NCI-H128 (cell line): ENCODE data around the gene PPP1R16B.
"Not testable (repeated sequence)": the region's sequence is repeated elsewhere in the genome, so short reads cannot be mapped to it uniquely, and the experiment has no call there.

Experiments used
- DNase-seq: peaks from one replicate; lab custom pipeline; 2025; ENCODE audit not compliant: unreplicated experiment; lab: John Stamatoyannopoulos, UW

PPP1R16B gene

DNA sequence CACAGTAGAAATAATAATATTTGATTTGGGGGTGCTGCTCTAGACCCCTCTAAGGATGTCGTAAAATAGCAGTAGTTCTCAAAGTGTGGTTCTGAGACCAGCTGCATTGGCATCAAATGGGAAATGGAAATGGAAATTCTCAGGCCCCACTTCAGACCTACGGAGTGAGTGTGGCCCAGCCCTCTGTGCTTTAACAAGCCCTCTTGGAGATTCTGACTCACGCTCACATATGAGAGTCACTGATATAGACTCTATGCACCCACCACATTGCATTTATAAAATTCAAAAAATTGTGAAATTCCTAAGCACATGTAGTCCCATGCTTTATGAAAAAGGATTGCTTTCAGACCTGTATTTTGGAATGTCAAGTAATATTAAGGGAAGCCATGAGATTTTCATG lies 14.2 kb upstream of the PPP1R16B start:
- DNase-seq: no peak

DNA sequence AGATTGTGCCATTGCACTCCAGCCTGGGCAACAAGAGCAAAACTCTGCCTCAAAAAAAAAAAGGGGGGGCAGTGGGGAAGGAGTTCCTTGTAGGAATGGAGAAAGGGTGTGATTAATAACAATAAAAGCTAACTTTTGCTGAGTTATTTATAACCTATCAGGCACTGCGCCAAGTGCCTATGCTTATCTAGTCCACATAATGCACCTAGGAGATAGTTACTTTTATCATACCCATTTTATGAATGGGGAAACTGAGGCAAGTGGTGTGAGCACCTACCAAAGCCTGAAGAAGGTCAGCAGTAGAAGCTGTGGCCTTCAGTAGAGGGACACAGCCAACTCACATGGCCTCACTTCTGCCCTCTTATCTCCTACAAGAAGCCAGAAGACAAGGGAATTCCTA lies 13.6 kb upstream of the PPP1R16B start:
- no peak for DNase-seq

DNA sequence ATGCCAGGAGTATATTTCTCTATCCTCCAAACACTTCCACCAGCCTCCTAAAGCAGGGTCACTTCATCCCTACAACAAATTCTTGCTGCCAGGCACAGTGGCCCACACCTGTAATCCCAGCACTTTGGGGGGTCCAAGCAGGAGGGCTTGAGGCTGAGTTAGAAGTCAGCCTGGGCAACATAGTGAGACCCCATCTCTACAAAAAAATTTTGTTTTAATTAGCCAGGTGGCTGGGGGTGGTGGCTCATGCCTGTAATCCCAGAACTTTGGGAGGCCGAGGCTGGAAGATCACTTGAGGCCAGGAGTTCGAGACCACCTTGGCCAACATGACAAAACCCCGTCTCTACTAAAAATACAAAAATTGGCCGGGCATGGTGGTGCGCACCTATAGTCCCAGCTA lies 11.4 kb upstream of the PPP1R16B start:
- DNase-seq: not testable (repeated sequence)

DNA sequence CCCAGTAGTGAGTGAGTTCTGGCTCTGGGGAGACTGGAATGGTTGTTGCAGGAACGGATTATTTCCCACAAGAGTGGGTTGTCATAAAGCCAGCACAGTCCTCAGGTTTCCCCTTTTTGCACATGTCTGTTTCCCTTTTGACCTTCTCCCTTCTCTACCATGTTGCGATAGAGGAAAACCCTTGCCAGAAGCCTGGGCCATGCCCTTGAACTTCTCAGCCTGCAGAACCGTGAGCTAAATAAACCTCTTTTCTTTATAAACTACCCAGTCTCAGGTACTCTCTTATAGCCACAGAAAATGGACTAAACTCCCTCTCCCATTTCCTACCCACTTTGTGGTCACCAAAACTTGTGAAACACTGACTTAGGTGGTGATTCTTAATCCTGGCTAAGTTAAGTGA lies 7.2 kb upstream of the PPP1R16B start:
- DNase-seq: no peak

DNA sequence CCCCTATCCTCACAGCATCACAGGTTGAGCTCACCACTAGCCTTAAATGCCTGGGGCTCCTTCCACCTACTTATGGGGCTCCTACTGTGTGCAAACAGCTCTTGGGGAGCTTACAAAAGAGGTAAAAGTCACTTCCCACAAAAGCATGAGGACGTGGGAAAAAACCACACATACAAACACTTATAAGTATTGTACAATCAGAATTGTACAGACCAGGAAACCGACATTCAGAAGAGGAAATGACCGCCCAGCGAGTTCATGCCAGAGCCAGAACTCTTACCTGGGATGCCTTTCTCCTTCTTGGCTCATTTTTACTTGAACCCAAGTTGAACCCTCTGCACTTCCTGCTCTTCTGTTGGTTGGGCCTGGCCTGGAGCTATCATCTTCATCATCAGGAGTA lies 6.3 kb upstream of the PPP1R16B start:
- DNase-seq: no peak

DNA sequence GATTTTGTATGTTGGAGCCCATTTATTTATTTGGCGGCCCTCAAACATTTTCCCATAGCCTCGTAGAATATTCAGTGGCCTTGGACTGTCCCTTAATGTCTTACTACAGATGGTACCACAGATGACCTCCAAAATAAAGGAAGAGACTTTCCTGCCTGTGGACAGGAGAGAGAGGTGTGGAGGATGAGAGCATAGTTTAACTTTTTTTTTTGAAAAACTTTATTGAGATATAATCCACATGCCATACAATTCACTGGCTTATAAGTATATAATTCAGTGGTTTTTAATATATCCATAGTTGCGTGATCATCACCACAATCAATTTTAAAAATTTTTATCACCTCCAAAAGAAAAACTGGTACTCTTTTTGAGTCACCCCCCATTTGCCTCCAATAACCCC lies 4.6 kb upstream of the PPP1R16B start:
- no peak for DNase-seq

DNA sequence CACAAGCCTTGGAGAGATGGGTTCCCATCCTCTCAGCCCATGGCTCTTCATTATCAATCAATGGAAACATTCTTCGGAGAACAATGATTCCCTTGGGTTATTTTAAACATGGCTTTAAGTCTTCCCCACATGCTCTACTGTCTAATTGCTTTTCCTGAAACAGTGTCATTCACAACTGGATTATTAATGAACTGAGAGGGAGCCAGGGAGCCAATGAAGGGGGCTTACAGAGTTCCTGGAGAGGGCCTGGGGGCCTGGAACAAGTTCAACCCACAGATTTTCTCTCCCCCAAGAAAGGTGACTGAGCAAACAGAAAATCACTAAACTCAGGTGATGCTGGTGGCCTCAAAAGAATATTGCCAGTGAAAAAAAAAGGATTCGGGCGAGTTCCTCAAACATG lies 1.3 kb upstream of the PPP1R16B start:
- no peak for DNase-seq

DNA sequence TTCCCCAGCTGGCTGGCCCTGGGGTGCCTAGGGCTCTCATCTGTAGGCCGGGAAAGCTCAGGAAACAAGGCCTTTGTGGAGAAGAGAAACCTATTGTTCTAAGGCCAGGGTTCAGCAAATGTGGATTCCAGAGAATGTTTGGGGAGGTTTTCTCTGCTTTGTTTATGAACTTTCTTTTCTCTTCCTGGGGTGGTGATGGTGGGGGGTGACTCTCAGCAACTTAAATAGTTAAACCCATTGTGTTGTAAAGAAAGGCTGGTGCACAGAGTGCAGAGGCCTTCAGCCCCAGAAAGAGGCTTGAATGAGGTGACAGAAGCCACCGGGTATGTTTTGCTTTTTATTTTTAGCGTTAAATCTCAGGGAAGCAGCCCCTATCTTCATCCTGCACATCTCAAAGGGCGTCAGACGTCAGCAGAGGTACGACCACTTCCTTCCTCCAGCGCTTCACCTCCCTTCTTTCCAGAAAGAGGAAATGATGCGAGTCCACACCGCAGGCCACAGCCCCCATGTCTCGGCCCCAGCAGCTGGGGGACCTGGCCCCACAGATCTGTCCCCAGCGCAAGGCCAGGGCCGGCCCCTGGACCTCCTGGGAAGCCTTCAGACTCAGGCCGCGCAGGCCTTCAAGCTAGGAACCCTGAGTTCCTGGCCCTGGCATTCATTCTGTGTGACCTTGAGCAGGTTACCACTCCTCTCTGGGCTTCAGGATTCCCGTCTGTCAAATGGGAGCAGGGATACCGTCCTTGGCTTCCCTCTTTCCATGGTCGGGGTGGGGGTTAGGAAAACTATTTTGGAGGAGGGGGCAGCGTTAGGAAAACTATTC lies 605 bp upstream of the PPP1R16B start:
- DNase-seq: no peak

DNA sequence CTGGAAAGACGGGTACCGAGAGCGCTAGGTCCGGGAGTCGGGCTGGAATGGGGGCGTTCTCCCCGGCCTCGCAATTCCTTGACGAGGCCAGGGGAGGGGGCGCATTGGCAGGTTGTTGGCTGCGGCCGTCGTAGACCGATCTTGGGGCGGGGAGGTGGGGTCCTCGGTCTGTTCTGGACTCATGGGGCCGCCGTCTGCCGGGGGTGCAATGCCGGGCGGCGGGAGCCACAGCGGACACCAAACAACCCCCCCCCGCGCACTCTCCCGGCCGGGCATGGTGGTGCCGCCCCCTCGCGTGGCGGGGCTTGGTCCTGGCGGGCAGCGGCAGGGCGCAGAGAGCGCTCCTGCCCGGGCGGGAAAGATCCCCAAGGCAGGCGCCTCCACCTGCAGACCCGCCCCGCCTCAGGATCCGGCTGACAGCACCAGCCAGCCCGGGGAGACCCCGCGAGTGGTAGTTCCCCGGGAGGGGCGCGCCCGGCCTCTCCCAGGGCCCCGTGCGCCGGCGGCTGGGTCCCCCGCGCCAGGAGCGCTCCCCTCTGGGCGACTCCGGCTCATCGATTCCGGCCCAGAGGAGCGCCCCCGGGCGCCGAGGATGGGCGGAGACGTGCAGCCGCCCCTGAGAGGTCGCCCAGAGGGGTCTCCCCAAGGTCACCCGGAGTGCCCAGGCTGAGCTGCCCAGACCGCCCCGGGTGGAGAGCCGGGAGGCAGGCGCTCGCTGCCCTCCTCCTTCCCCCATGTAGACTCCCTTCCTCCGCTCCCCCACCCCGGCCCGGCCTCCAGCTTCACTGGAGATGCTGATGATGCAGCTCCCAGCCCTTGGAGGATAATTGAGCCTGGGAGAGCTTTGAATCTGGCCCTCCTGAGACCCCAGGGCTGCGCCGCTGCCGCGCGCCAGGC lies 709 bp downstream of the PPP1R16B start:
- DNase-seq: no peak

DNA sequence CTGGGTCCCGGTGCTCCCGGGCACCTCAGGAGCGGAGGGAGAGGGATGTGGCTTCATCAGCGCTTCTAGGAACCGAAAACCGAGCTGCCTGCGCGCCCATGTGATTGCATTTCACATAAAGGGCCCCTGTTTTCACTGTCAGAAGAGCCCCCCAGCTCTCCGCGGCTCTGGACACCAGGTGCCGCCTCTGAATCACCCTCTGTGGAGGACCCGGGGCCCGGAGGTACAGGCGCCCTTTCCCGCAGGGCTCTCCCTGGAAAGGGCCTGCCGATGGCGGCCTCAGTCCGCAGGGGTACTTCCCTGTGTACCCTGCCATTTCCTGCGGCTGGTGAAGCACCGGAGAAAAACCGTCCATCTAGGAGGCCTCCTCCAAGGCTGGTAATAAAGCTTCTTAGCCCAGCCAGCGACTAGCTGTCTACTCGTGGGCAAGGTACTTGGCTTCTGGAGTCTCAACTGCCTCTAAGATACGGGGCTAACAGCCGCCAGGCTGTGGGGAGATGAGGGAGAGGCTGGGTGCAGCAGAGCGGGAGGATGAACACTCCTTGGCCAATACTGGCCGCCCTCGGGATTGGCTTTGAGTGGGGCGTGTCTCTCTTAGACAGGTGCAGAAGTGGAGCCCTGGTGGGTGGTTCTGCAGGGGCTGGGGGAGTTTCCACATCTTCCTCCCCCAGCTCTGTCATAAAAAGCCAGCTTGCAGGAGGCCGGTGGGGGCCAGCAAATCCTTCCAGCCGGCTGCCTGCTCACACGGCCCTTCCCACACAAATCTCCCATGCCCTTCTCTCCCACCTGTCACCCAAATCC lies 1.6 kb downstream of the PPP1R16B start:
- DNase-seq: peak; percentile 23

DNA sequence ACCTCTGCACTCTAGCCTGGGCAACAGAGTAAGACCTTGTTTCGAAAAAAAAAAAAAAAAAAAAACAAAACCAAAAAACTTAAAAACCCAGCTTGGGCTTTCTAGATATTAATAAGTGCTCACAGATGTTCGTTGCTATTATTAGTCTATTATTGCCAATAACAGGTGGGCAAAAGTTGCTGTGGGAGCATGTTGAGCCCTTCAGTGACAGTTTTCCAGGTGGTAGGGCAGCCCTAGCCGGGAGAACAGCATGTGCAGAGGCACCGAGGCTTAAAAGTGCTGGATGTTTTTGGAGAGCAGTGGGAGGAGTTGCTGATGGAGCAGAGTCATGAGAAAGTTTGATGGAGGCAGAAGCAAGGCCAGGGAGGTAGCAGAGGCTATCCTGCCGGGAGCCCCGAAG lies 4.4 kb downstream of the PPP1R16B start:
- no peak for DNase-seq

DNA sequence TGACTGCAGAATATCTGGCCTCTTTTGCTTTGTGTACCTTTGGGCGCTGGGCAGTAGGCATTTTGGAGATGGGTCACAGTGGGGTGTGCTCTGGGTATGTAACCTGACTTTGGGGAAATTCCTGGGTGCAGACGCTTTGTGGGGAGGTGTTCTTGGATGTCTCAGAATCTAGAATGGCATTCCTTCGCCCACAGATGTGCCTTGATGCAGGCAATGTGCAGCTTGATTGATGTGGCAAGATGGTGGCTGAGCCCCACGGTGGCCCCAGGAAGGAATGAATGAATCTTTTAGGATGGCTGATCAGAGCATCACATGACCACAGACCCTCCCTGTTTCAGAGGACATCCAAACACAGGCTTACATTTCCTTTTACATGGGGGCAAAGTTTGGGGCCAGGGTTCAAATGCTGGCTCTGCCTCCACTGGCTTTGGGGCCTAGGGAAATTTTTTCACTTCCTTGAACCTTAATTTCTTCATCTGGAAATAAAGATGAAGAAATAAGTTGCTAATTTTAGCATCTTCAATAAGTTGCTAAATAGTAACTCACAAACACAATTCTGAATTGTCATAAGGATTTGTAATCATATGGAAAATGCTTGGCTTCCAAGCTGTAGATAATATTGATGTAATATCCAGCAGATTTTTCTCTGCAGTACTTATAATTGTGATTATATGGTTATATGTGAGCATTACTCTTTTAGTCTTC lies 5.6 kb downstream of the PPP1R16B start:
- no peak for DNase-seq

DNA sequence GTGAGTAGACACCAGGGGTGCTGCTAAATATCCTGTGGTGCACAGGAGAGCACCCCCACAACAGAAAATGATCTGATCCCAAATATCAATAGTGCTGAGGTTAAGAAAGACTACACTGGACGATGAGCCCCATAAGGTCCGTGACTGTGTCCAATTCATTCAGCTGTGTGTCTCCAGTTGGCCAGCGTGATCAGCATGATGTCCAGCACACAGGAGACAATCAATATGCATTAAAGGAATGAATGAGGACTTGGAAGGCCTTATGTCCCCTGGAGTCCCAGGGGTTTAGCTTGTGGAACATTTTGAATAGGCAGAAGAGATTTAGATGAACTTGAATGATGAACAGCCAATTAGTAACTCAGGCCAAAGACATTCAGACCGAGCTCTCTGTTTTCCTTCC lies 6.3 kb downstream of the PPP1R16B start:
- no peak for DNase-seq

DNA sequence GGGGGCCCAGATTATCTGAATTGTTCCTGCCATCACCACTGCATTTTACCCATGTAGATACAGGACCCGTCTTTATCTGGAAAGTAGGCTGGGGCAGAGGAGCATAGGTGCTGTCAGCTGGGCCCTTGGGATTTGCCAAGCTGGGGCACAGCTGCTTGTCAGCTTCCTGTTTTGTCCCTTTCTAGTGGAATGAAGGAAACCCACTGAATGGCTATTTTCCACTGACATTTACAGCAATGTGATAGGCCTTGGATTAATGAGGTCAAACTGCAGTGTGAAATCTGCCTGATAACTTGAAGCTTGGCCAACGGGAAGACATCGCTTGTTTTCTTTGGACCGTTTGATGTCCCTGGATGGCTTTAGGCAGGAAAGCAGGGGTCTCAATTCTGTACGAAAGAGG lies 6.7 kb downstream of the PPP1R16B start:
- no peak for DNase-seq

DNA sequence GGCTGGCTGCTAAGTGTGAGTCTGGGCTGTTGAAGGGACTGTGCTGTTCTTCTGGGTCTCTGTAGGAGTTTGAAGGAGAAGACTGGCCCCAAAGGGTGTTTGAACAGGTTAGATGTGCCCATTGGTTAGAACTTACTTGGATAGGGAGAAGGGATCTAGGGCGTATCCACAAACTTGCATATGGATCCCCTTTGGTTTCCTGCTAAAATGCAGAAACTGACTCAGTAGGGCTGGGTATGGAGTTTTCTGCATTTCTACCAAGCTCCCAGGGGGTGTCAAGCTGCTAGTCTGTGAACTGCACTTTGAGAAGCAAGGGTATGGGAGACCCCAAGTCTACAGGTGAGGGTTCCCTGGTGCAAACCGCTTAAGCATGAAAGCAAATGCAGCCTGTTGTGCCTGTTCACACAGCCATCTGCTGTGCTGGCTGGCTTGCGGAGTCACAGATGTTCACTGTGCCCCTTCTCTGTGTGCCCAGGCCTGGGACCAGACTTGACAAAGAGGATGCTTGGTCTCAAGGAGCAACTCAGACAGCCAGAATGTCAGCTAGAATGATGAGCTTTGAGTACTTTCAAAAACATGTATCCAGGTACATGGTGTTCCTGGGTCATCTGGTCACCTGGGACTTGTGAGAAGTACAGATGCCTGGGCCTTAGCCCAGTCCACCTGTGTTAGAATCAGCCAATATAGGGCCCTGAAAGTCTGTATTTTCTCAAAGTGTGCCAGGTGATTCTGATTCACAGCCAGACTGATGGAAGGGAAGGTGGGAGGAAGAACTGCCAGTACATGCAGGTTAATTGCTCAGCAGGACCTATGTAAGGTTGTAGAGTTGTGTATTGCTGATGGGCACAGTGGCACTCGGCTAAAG lies 7.4 kb downstream of the PPP1R16B start:
- DNase-seq: no peak

DNA sequence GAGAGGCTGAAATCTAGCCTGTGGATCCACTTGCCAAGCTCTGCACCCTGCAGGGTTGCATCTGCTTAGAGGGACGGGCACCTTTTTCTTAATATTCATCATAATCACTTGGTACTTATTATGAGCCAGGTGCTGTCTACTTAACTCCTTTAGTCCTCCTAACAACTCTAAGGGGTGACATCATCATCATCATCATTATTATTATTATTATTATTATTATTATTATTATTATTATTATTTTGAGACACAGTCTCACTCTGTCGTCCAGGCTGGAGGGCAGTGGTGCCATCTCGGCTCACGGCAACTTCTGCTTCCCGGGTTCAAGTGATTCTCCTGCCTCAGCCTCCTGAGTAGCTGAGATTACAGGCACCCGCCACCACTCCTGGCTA lies 8.1 kb downstream of the PPP1R16B start:
- not testable (repeated sequence) for DNase-seq

DNA sequence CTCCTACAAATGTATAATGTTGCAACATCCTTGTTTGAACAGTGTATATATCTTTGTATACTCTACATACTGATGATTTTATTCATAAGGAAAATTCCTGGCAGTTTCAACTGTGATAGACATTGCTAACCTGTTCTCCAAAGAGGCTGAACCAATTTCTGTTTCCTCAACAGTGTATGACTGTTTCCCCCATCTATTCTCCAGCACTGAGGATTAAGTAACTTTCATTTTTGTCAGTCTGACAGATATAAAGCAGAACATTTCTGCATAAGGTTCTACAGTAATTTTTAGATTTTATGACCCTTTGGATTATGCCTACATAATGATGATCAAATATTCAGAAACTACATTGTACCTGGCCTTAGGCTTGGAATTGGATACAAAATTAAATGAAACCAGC lies 9.9 kb downstream of the PPP1R16B start:
- no peak for DNase-seq

DNA sequence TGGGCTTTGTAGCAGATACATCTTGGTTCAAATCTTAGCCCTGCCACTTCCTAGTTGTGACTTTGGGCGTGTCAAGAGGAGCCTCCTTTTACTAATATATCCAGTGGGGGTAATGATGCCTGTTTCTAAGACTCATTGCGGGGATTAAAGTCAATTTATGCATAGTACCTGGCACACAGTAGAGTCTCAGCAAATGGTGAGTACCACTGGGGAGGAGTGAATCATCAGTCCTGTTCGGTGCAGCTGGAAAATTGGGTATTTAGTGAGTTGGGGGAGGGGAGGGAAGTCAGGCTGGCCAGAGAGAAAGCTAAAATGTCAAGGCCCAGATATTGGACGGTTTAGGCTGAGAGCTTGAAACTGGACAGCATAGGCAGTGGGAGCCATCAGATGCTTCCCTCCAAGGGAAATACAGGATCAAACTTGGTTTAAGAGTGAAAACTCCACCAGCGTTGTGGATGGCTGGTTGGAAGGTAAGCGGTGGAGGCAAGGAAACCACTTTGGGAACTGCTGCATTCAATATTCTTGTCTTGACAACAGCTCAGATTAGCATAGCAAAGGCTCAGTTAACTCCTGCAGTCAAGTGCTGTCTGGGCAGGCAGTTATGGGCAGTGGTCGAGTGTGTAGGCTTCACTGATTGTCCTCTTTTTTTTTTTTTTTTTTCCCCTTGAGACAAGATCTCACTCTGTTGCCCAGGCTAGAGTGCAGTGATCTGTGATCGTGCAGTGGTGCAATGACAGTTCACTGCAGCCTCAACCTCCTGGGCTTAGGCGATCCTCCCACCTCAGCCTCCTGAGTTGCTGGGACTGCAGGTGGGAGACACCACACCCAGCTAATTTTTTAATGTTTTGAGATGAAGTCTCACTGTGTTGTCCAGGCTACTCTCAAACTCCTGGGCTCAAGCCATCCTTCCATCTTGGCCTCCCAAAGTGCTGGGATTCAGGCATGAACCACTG lies 12.9 kb downstream of the PPP1R16B start:
- no peak for DNase-seq

DNA sequence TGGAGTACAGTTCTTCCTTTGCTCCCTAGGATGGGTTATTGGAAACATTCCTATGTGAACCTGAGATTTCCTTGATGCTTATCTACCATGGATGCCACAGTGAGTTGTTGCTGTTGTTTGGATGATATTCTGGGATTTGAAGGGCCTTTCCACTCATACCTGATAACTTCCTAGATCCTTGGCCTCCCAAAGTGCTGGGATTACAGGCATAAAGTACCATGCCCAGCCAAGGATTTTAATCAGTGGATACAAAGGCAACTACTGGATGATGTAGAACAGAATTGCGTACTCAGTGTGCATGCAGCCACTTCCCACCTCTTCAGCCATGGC lies 20.0 kb downstream of the PPP1R16B start:
- DNase-seq: no peak
